ENCODE data around the gene ANXA2. TPM values are rescaled to one million over a fixed set of nuclear protein-coding genes. Genes with fewer than 3 reads are reported as not detected.

Gene ANXA2
- polyA plus RNA-seq, 1 donor (not counting 4 experiments of a cell fraction or from before 2014, with no cell fraction given): 11,017 TPM

DNA sequence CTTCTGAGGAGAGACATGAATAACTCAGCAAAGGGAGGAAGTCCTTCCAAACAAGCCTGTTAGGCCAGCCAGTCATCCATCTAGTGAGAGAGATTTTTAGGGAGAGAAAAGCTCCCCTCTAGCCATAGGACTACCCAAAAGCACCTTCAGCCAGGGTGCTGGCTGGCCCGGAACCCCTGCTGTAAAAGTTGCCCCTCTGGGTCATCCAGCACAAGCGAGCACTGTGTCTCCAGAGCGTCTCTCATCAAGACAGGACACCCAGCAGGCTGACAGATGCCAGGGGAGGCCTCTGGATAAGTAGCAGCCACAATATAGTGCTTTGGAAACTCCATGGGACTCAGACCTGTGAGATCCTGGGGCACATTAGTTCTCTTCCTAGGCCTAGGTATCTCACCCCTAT, 24.5 kb downstream of the ANXA2 start:
- DNase-seq (ENCODE audit: low read depth, low spot score): no peak
- dilution Hi-C loops (cut with MboI; ENCODE audit: extremely low pct_ligation_motif_present, low sequenced_read_pairs): no loop called here
- peaks cover 74% of the 10 kb centered on the region for H3K4me1 ChIP-seq (ENCODE audit: control insufficient read depth, extremely low read depth, insufficient read depth, low read length)
- H3K4me2 ChIP-seq (ENCODE audit: control insufficient read depth, extremely low read depth, insufficient read depth, low read depth, low read length): peak overlapping the region; percentile 13
- peak overlapping the region; percentile 91 for H3K27ac ChIP-seq (ENCODE audit: control insufficient read depth, insufficient read depth, low read length)
- no peaks in the 10 kb centered on the region for H3K27me3 ChIP-seq (ENCODE audit: control insufficient read depth, extremely low read depth, insufficient read depth, low read length)
- H3K9me1 ChIP-seq (ENCODE audit: control insufficient read depth, extremely low read depth, insufficient read depth, low read length): peaks cover 4% of the 10 kb centered on the region
- H3K79me2 ChIP-seq (ENCODE audit: control insufficient read depth, insufficient read depth, low read length): peaks cover 62% of the 10 kb centered on the region
- H3K9ac ChIP-seq (ENCODE audit: control insufficient read depth, extremely low read depth, insufficient read depth, low read length): peak overlapping the region; percentile 65
- H3K36me3 ChIP-seq (ENCODE audit: control insufficient read depth in 2 of 2, extremely low read depth in 1 of 2, insufficient read depth in 2 of 2, low read length in 2 of 2): peaks cover 25 to 75% of the 10 kb centered on the region in 2 experiments
- no peak overlapping the region for H2AFZ ChIP-seq (ENCODE audit: control insufficient read depth, low read length)
- no peak overlapping the region for H3K4me3 ChIP-seq (ENCODE audit: control insufficient read depth in 2 of 3, extremely low read depth in 1 of 3, insufficient read depth in 2 of 3, low read depth in 1 of 3, low read length in 3 of 3)
- no peak for FAIRE-seq
- no peak for TF ChIP-seq EZH2 (IDR thresholded peaks at IDR 0.05; ENCODE audit: low read length)
- TF ChIP-seq, protein P1, sequence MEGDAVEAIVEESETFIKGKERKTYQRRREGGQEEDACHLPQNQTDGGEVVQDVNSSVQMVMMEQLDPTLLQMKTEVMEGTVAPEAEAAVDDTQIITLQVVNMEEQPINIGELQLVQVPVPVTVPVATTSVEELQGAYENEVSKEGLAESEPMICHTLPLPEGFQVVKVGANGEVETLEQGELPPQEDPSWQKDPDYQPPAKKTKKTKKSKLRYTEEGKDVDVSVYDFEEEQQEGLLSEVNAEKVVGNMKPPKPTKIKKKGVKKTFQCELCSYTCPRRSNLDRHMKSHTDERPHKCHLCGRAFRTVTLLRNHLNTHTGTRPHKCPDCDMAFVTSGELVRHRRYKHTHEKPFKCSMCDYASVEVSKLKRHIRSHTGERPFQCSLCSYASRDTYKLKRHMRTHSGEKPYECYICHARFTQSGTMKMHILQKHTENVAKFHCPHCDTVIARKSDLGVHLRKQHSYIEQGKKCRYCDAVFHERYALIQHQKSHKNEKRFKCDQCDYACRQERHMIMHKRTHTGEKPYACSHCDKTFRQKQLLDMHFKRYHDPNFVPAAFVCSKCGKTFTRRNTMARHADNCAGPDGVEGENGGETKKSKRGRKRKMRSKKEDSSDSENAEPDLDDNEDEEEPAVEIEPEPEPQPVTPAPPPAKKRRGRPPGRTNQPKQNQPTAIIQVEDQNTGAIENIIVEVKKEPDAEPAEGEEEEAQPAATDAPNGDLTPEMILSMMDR (optimal IDR thresholded peaks at IDR 0.05 in 1 of 3, IDR thresholded peaks at IDR 0.05 in 1 of 3, conservative IDR thresholded peaks at IDR 0.05 in 1 of 3; ENCODE audit: extremely low read depth in 1 of 3, insufficient read depth in 2 of 3, low read length in 3 of 3): no peak
- H4K20me1 ChIP-seq (ENCODE audit: control insufficient read depth, extremely low read depth, insufficient read depth, low read length): peaks cover 87% of the 10 kb centered on the region
- H3K9me3 ChIP-seq (ENCODE audit: control insufficient read depth, low read depth, low read length): no peaks in the 10 kb centered on the region

DNA sequence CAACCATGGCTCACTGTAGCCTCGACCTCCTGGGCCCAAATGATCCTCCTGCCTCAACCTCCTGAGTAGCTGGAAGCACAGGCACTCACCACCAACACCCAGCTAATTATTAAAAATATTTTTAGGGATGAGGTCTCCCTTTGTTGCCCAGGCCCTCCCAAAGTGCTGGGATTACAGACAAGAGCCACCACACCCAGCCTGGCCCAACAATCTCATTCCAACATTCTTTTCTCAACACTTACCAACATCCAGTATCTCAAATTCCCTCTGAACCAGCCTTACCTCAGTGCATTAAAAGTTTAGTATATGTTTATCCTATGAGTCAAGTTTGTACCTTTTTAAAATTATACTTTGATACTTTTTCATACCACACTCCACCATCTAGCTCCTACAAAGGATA, 25.0 kb downstream of the ANXA2 start:
- Histone ChIP-seq H3K27me3 (ENCODE audit: control insufficient read depth, extremely low read depth, insufficient read depth, low read length) (no peaks in the 10 kb centered on the region), H3K79me2 (ENCODE audit: control insufficient read depth, insufficient read depth, low read length) (peaks cover 58% of the 10 kb centered on the region), H3K9me1 (ENCODE audit: control insufficient read depth, extremely low read depth, insufficient read depth, low read length) (peaks cover 4% of the 10 kb centered on the region), H3K4me3 (ENCODE audit: control insufficient read depth in 2 of 3, extremely low read depth in 1 of 3, insufficient read depth in 2 of 3, low read depth in 1 of 3, low read length in 3 of 3) (no peak overlapping the region), H3K9ac (ENCODE audit: control insufficient read depth, extremely low read depth, insufficient read depth, low read length) (peak overlapping the region; percentile 65), H2AFZ (ENCODE audit: control insufficient read depth, low read length) (no peak overlapping the region), H4K20me1 (ENCODE audit: control insufficient read depth, extremely low read depth, insufficient read depth, low read length) (peaks cover 81% of the 10 kb centered on the region), H3K27ac (ENCODE audit: control insufficient read depth, insufficient read depth, low read length) (peak overlapping the region; percentile 91), H3K36me3 (ENCODE audit: control insufficient read depth in 2 of 2, extremely low read depth in 1 of 2, insufficient read depth in 2 of 2, low read length in 2 of 2) (peaks cover 25 to 75% of the 10 kb centered on the region in 2 experiments), H3K4me1 (ENCODE audit: control insufficient read depth, extremely low read depth, insufficient read depth, low read length) (peaks cover 69% of the 10 kb centered on the region), H3K9me3 (ENCODE audit: control insufficient read depth, low read depth, low read length) (no peaks in the 10 kb centered on the region), H3K4me2 (ENCODE audit: control insufficient read depth, extremely low read depth, insufficient read depth, low read depth, low read length) (peak overlapping the region; percentile 9)
- TF ChIP-seq EZH2 (IDR thresholded peaks at IDR 0.05; ENCODE audit: low read length): no peak
- TF ChIP-seq, protein P1 (optimal IDR thresholded peaks at IDR 0.05 in 1 of 3, IDR thresholded peaks at IDR 0.05 in 1 of 3, conservative IDR thresholded peaks at IDR 0.05 in 1 of 3; ENCODE audit: extremely low read depth in 1 of 3, insufficient read depth in 2 of 3, low read length in 3 of 3): no peak
- dilution Hi-C loops (cut with MboI; ENCODE audit: extremely low pct_ligation_motif_present, low sequenced_read_pairs): no loop called here
- FAIRE-seq: no peak
- no peak for DNase-seq (ENCODE audit: low read depth, low spot score)
